H1 (cell line): Measurements from ENCODE around the gene PNPLA3. TPM values are rescaled to one million over a fixed set of nuclear protein-coding genes. Genes with fewer than 3 reads are reported as not detected.

ENCODE experiments used
- CHD2 ChIP-seq: IDR thresholded peaks from 2 replicates; pipeline ENCODE4 v1.6.1; 2012; ENCODE audit warnings: low read length, improper control_type of control experiment
- SP4 ChIP-seq: IDR thresholded peaks from 2 replicates; pipeline ENCODE4 v1.6.1; 2012; ENCODE audit warnings: low read length, inconsistent platforms
- polyA plus RNA-seq, 7 experiments: library from polyadenylated mRNA; depleted of rRNA in 3 of 7; stranded (reverse) in 5 of 7; unstranded in 2 of 7; fragments of >200 nt in 5 of 7; fragments of 200-250 nt in 2 of 7; gene quantifications; 1 replicate in 5 of 7; 2 replicates in 1 of 7; 4 replicates in 1 of 7; pipeline versions ENCODE4 v1.2.1 to v1.2.3, GENCODE V29; 2011 to 2013; ENCODE audit warnings: missing spikeins in 2 of 7, mixed read lengths in 2 of 7
- total RNA-seq: library from RNA; stranded (reverse); fragmentation: NEBNext Ultra II Directional; extraction: Animal tissue kit (Norgen Biotek cat#: 25700); gene quantifications from 2 replicates; pipeline ENCODE4 v1.2.1, GENCODE V29; 2021
- TF ChIP-seq, protein P1 (sequence below): fragments of 300-600 bp; sonication (generic); IDR thresholded peaks from 2 replicates; pipeline ENCODE4 v1.7.1; 2012; ENCODE audit warnings: low read length, moderate library complexity, mild to moderate bottlenecking, inconsistent platforms; ENCODE audit not compliant: insufficient replicate concordance
- TF ChIP-seq, protein P2 (sequence below): IDR thresholded peaks from 2 replicates; pipeline ENCODE4 v1.6.1; 2012; ENCODE audit warnings: inconsistent platforms

Gene PNPLA3
- total and polyA plus RNA-seq, 2 of the 8 experiments (the other 6 are each of a cell fraction or from before 2014, with no cell fraction given), result 17.5 to 23.4 TPM

DNA sequence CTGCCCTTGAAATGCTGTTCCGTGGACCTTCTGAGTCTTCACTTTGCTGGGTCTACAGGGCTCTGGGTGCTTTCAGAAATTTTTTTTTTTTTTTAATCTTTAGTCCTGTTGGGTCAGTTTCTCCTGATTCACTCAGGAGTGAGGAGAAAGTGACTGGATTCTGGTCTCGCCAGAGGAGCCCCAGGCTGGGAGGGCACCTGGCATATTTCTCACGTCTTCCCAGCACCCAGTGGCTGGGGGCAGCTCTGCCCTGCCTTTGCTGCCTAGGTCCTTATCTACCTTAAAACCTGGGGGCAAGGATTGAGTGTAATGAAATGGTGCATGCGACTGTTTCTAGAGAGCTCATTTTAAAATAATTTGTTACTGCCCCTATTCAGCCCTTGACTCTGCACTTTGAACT, 55.0 kb downstream of the PNPLA3 start (continued):
- TF ChIP-seq, protein P1, sequence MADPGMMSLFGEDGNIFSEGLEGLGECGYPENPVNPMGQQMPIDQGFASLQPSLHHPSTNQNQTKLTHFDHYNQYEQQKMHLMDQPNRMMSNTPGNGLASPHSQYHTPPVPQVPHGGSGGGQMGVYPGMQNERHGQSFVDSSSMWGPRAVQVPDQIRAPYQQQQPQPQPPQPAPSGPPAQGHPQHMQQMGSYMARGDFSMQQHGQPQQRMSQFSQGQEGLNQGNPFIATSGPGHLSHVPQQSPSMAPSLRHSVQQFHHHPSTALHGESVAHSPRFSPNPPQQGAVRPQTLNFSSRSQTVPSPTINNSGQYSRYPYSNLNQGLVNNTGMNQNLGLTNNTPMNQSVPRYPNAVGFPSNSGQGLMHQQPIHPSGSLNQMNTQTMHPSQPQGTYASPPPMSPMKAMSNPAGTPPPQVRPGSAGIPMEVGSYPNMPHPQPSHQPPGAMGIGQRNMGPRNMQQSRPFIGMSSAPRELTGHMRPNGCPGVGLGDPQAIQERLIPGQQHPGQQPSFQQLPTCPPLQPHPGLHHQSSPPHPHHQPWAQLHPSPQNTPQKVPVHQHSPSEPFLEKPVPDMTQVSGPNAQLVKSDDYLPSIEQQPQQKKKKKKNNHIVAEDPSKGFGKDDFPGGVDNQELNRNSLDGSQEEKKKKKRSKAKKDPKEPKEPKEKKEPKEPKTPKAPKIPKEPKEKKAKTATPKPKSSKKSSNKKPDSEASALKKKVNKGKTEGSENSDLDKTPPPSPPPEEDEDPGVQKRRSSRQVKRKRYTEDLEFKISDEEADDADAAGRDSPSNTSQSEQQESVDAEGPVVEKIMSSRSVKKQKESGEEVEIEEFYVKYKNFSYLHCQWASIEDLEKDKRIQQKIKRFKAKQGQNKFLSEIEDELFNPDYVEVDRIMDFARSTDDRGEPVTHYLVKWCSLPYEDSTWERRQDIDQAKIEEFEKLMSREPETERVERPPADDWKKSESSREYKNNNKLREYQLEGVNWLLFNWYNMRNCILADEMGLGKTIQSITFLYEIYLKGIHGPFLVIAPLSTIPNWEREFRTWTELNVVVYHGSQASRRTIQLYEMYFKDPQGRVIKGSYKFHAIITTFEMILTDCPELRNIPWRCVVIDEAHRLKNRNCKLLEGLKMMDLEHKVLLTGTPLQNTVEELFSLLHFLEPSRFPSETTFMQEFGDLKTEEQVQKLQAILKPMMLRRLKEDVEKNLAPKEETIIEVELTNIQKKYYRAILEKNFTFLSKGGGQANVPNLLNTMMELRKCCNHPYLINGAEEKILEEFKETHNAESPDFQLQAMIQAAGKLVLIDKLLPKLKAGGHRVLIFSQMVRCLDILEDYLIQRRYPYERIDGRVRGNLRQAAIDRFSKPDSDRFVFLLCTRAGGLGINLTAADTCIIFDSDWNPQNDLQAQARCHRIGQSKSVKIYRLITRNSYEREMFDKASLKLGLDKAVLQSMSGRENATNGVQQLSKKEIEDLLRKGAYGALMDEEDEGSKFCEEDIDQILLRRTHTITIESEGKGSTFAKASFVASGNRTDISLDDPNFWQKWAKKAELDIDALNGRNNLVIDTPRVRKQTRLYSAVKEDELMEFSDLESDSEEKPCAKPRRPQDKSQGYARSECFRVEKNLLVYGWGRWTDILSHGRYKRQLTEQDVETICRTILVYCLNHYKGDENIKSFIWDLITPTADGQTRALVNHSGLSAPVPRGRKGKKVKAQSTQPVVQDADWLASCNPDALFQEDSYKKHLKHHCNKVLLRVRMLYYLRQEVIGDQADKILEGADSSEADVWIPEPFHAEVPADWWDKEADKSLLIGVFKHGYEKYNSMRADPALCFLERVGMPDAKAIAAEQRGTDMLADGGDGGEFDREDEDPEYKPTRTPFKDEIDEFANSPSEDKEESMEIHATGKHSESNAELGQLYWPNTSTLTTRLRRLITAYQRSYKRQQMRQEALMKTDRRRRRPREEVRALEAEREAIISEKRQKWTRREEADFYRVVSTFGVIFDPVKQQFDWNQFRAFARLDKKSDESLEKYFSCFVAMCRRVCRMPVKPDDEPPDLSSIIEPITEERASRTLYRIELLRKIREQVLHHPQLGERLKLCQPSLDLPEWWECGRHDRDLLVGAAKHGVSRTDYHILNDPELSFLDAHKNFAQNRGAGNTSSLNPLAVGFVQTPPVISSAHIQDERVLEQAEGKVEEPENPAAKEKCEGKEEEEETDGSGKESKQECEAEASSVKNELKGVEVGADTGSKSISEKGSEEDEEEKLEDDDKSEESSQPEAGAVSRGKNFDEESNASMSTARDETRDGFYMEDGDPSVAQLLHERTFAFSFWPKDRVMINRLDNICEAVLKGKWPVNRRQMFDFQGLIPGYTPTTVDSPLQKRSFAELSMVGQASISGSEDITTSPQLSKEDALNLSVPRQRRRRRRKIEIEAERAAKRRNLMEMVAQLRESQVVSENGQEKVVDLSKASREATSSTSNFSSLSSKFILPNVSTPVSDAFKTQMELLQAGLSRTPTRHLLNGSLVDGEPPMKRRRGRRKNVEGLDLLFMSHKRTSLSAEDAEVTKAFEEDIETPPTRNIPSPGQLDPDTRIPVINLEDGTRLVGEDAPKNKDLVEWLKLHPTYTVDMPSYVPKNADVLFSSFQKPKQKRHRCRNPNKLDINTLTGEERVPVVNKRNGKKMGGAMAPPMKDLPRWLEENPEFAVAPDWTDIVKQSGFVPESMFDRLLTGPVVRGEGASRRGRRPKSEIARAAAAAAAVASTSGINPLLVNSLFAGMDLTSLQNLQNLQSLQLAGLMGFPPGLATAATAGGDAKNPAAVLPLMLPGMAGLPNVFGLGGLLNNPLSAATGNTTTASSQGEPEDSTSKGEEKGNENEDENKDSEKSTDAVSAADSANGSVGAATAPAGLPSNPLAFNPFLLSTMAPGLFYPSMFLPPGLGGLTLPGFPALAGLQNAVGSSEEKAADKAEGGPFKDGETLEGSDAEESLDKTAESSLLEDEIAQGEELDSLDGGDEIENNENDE, result no peak
- no peak for TF ChIP-seq SP4
- no peak for TF ChIP-seq CHD2
- TF ChIP-seq, protein P2, sequence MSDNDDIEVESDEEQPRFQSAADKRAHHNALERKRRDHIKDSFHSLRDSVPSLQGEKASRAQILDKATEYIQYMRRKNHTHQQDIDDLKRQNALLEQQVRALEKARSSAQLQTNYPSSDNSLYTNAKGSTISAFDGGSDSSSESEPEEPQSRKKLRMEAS, result no peak
- TF ChIP-seq, all 59 proteins: peak for 0
